Muscle of leg (tissue), 11 donors: ENCODE data around the gene CCDC18. TPM values are rescaled to one million over a fixed set of nuclear protein-coding genes. Genes with fewer than 3 reads are reported as not detected.
"Not testable (repeated sequence)": the region's sequence is repeated elsewhere in the genome, so short reads cannot be mapped to it uniquely, and the experiment has no call there.

ENCODE experiments used
- DNase-seq: peaks from one replicate; pipeline ENCODE4 v3.0.0; 2013
- H3K27ac ChIP-seq: one replicate; pipeline ENCODE4 v1.5.1; 2013; ENCODE audit warnings: mild to moderate bottlenecking, low read length, control low read depth
- H3K27me3 ChIP-seq: one replicate; pipeline ENCODE4 v1.6.1; 2013; ENCODE audit warnings: low read length; ENCODE audit not compliant: control insufficient read depth, insufficient read depth
- H3K36me3 ChIP-seq: one replicate; pipeline ENCODE4 v1.6.1; 2013; ENCODE audit warnings: low read length; ENCODE audit not compliant: control insufficient read depth, insufficient read depth
- H3K4me1 ChIP-seq: one replicate; pipeline ENCODE4 v1.6.1; 2013; ENCODE audit warnings: low read length; ENCODE audit not compliant: control insufficient read depth, insufficient read depth
- H3K4me3 ChIP-seq: one replicate; pipeline ENCODE4 v1.5.1; 2013; ENCODE audit warnings: low read length, control low read depth
- H3K9me3 ChIP-seq: replicated peaks from 2 replicates; pipeline ENCODE4 v1.6.1; 2013; ENCODE audit warnings: low read depth, low read length; ENCODE audit not compliant: control insufficient read depth
- WGBS: methylation state at CpG from one replicate; pipeline ENCODE4 v1.1.5; 2013; ENCODE audit warnings: missing lambda C conversion rate; ENCODE audit not compliant: insufficient coverage; 5-methylcytosine and 5-hydroxymethylcytosine counted together
- polyA plus RNA-seq, 8 donors: library from polyadenylated mRNA; unstranded; fragments of 120-200 nt; gene quantifications; one replicate each; pipeline versions ENCODE4 v1.2.1 to v1.2.3, GENCODE V29; 2013; ENCODE audit warnings: inconsistent platforms in 1 of 8, low replicate concordance in 1 of 8; ENCODE audit not compliant: insufficient read length in 8 of 8, insufficient read depth in 1 of 8
- total RNA-seq: library from RNA; stranded (reverse); fragments of 120-200 nt; gene quantifications from one replicate; pipeline ENCODE4 v1.2.4, GENCODE V29; 2013

Gene CCDC18
- total and polyA plus RNA-seq, 9 donors, result 4.5 to 8.1 (median 5.7) TPM

GRCh38 chr1:93171549-93172034, 8.9 kb upstream of the CCDC18 start:
- Histone ChIP-seq H3K27ac (no peak overlapping the region), H3K27me3 (no peaks in the 10 kb centered on the region), H3K36me3 (peaks cover 4% of the 10 kb centered on the region), H3K4me3 (no peak overlapping the region), H3K4me1 (no peaks in the 10 kb centered on the region), H3K9me3 (peaks cover 2% of the 10 kb centered on the region)
- peak; percentile 5 for DNase-seq
- WGBS, result no CpG with 5 or more reads among the region's 1 CpG

- Histone ChIP-seq H3K27ac (no peak overlapping the region), H3K4me3 (no peak overlapping the region), H3K27me3 (no peaks in the 10 kb centered on the region), H3K9me3 (no peaks in the 10 kb centered on the region), H3K36me3 (peaks cover 5% of the 10 kb centered on the region), H3K4me1 (no peaks in the 10 kb centered on the region)
- no CpG with 5 or more reads among the region's 1 CpG for WGBS
- DNase-seq, result no peak
Measured at GRCh38 chr1:93172778-93173177, 7.7 kb upstream of the CCDC18 start.

GRCh38 chr1:93174638-93175037, 5.9 kb upstream of the CCDC18 start:
- WGBS, result no CpG with 5 or more reads among the region's 3 CpGs
- DNase-seq, H3K27me3 ChIP-seq, H3K27ac ChIP-seq, H3K9me3 ChIP-seq, H3K36me3 ChIP-seq, H3K4me3 ChIP-seq, H3K4me1 ChIP-seq: not testable (repeated sequence)

GRCh38 chr1:93177991-93178390, 2.5 kb upstream of the CCDC18 start:
- H3K27ac ChIP-seq, result peak overlapping the region; percentile 14
- DNase-seq, result peak; percentile 26

GRCh38 chr1:93178418-93178817, 2.1 kb upstream of the CCDC18 start:
- H3K4me3 ChIP-seq, result no peak overlapping the region
- no peaks in the 10 kb centered on the region for H3K27me3 ChIP-seq
- peaks cover 2% of the 10 kb centered on the region for H3K4me1 ChIP-seq
- no CpG with 5 or more reads among the region's 5 CpGs for WGBS
- H3K36me3 ChIP-seq, result peaks cover 5% of the 10 kb centered on the region
- no peaks in the 10 kb centered on the region for H3K9me3 ChIP-seq
- peak overlapping the region; percentile 14 for H3K27ac ChIP-seq
- peak; percentile 43 for DNase-seq

More at GRCh38 chr1:93177991-93178390, 2.5 kb upstream of the CCDC18 start:
- WGBS, result 33% methylated on average over 3 of the region's 4 CpGs
- Histone ChIP-seq H3K9me3 (no peaks in the 10 kb centered on the region), H3K27me3 (no peaks in the 10 kb centered on the region), H3K4me3 (no peak overlapping the region), H3K36me3 (peaks cover 5% of the 10 kb centered on the region), H3K4me1 (peaks cover 2% of the 10 kb centered on the region)

GRCh38 chr1:93179886-93180722, 420 bp upstream of the CCDC18 start, which contains the start of gene TMED5:
Gene TMED5, minus strand, starts transcription at chr1:93180413. Its CDS starts 171 bp downstream, at chr1:93180242.
- no peaks in the 10 kb centered on the region for H3K27me3 ChIP-seq

GRCh38 chr1:93186667-93187066, 6.1 kb downstream of the CCDC18 start:
- Histone ChIP-seq H3K9me3 (no peaks in the 10 kb centered on the region), H3K4me1 (no peaks in the 10 kb centered on the region), H3K4me3 (no peak overlapping the region), H3K27ac (no peak overlapping the region), H3K27me3 (no peaks in the 10 kb centered on the region), H3K36me3 (no peaks in the 10 kb centered on the region)
- peak; percentile 12 for DNase-seq
- WGBS, result no CpG with 5 or more reads among the region's 1 CpG

More at GRCh38 chr1:93179886-93180722, 420 bp upstream of the CCDC18 start, which contains the start of gene TMED5:
- H3K36me3 ChIP-seq, result peaks cover 2% of the 10 kb centered on the region
- WGBS, result under 1% methylated on average over 66 of the region's 78 CpGs
- H3K27ac ChIP-seq, result peak within 1 kb of the TSS; percentile 98
- H3K4me3 ChIP-seq, result peak within 1 kb of the TSS; percentile 77
- peaks cover 2% of the 10 kb centered on the region for H3K4me1 ChIP-seq
- no peaks in the 10 kb centered on the region for H3K9me3 ChIP-seq
- peak; percentile 100 for DNase-seq

- WGBS, result 100% methylated on average over 1 of the region's 3 CpGs
- H3K9me3 ChIP-seq, result no peaks in the 10 kb centered on the region
- no peak overlapping the region for H3K4me3 ChIP-seq
- no peaks in the 10 kb centered on the region for H3K27me3 ChIP-seq
- peaks cover 2% of the 10 kb centered on the region for H3K36me3 ChIP-seq
- no peak overlapping the region for H3K27ac ChIP-seq
- H3K4me1 ChIP-seq, result no peaks in the 10 kb centered on the region
- DNase-seq, result no peak
Measured at GRCh38 chr1:93190432-93190831, 9.9 kb downstream of the CCDC18 start.

- no peak overlapping the region for H3K27ac ChIP-seq
- no peaks in the 10 kb centered on the region for H3K4me1 ChIP-seq
- H3K27me3 ChIP-seq, result no peaks in the 10 kb centered on the region
- no peak overlapping the region for H3K4me3 ChIP-seq
- peaks cover 4% of the 10 kb centered on the region for H3K36me3 ChIP-seq
- DNase-seq, result no peak
- H3K9me3 ChIP-seq, result no peaks in the 10 kb centered on the region
- no CpG with 5 or more reads among the region's 4 CpGs for WGBS
Measured at GRCh38 chr1:93194231-93194990, 13.9 kb downstream of the CCDC18 start.

- Histone ChIP-seq H3K27ac (no peak overlapping the region), H3K36me3 (peaks cover 9% of the 10 kb centered on the region), H3K4me3 (no peak overlapping the region), H3K9me3 (no peaks in the 10 kb centered on the region), H3K27me3 (no peaks in the 10 kb centered on the region), H3K4me1 (no peaks in the 10 kb centered on the region)
- no peak for DNase-seq
- WGBS, result no CpG with 5 or more reads among the region's 1 CpG
Measured at GRCh38 chr1:93196591-93196990, 16.1 kb downstream of the CCDC18 start.
